ENCODE results near the gene DNER.

The DNER gene

DNA sequence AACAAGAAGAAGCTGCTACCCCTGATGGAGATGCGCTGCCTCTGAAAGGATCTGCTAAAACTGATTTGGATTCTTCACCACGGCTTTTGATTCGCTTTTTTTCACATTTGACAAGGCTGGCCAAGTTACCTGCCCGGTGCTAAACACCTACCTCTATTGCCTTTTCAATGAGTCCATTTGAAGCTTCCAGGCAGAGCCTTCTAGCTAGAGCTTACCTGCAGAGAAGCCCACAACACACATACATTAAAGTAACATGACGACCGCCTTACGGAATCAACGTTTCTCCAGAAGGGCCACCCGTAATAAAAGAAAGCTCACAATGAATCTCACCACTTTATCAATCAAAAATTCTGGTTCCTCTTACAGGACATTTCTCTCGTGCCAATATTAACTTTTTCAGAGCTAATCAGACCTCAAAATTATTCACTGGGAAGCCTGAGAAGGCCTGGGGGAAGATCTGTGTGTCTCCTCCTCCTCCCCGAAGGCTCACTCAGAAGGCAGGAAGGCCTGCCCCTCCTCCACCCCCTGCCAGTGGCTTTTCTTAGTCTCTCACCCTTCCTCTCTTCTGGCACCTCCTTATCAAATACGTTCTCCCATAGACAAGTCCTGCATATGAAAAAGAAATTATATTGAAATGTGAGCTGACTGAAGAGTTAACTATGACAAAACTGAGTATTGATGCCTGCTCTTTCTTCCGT is 171.0 kb downstream of the DNER start:
- TF ChIP-seq, protein P1, sequence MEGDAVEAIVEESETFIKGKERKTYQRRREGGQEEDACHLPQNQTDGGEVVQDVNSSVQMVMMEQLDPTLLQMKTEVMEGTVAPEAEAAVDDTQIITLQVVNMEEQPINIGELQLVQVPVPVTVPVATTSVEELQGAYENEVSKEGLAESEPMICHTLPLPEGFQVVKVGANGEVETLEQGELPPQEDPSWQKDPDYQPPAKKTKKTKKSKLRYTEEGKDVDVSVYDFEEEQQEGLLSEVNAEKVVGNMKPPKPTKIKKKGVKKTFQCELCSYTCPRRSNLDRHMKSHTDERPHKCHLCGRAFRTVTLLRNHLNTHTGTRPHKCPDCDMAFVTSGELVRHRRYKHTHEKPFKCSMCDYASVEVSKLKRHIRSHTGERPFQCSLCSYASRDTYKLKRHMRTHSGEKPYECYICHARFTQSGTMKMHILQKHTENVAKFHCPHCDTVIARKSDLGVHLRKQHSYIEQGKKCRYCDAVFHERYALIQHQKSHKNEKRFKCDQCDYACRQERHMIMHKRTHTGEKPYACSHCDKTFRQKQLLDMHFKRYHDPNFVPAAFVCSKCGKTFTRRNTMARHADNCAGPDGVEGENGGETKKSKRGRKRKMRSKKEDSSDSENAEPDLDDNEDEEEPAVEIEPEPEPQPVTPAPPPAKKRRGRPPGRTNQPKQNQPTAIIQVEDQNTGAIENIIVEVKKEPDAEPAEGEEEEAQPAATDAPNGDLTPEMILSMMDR (IDR thresholded peaks at IDR 0.05; ENCODE audit: borderline replicate concordance, insufficient read depth, low read depth, low read length), result no peak
- H3K4me3 ChIP-seq (ENCODE audit: low read depth, low read length), result no peak overlapping the region

DNA sequence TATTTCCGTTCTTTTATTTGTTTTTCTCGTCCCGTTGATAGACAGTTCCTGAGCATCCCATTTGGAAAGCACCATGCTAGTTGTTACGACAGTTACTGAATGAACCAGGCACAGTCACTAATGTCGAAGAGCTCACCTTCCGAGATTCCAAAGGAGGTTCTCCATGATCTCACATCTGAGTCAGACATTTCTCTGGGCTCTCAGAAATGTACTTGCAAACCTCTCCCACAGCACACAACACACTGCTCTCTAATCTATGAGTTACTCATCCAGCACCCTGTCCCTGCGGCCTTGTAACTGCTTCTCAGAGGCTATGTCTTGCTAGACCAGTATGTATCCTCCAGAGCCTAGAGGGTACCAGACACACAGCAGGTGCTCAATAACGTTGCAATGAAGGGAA is 174.7 kb downstream of the DNER start:
- TF ChIP-seq, protein P1 (IDR thresholded peaks at IDR 0.05; ENCODE audit: borderline replicate concordance, insufficient read depth, low read depth, low read length), result no peak
- H3K4me3 ChIP-seq (ENCODE audit: low read depth, low read length), result no peak overlapping the region

DNA sequence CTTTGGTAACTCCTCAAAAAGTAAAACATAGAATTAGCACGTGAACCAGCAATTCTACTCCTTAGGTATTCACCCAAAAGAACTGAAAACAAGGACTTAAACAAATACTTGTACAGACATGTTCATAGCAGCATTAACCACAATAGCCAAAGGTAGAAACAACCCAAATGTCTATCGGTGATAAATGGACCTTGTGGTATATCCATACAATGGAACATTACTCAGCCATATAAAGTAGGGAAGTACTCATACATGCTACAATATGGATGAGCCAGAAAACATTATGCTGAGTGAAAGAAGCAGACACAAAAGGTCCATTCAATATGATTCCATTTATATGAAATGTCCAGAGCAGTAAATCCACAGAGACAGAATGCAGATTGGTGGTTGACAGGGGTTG is 182.8 kb downstream of the DNER start:
- TF ChIP-seq, protein P1 (IDR thresholded peaks at IDR 0.05; ENCODE audit: borderline replicate concordance, insufficient read depth, low read depth, low read length), result no peak
- H3K4me3 ChIP-seq (ENCODE audit: low read depth, low read length), result no peak overlapping the region

DNA sequence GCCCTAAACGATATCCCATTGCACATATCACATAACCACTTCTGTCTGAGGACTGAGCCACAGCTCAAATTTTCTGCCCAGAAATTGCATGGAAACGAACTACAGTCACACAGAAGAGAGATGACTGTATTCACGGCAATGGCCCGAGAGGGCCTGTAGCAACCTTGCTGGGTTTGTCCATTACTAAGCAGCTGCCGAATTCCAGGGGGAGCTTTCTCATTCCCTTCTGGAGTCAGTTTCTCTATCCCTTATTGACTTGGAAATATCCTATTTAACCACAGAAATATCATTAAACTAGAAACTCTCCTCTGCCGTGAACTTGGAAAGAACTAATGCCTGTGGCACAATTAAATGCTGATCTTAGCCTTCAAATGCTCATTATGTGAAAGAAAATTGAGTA is 183.9 kb downstream of the DNER start:
- TF ChIP-seq, protein P1 (IDR thresholded peaks at IDR 0.05; ENCODE audit: borderline replicate concordance, insufficient read depth, low read depth, low read length), result no peak
- H3K4me3 ChIP-seq (ENCODE audit: low read depth, low read length), result no peak overlapping the region

DNA sequence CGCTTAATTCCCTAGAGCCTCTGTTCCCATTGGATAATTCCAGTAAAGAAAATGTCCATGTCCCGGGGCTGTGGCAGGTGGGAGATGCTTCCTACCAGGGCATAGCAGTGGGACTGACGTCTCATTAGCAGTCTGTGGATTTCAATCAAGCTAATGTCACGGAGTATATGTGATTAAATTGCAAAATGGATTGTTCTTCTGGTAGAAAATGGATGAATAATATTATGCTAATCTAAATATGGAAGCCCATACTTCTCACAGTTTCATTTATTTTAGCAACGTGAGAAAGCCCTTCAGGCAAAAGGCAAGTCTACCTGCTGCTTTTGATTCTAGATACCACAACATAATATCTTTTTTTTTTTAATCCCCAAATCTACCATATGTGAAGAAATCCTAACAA is 185.5 kb downstream of the DNER start:
- H3K4me3 ChIP-seq (ENCODE audit: low read depth, low read length), result no peak overlapping the region
- TF ChIP-seq, protein P1 (IDR thresholded peaks at IDR 0.05; ENCODE audit: borderline replicate concordance, insufficient read depth, low read depth, low read length), result no peak

DNA sequence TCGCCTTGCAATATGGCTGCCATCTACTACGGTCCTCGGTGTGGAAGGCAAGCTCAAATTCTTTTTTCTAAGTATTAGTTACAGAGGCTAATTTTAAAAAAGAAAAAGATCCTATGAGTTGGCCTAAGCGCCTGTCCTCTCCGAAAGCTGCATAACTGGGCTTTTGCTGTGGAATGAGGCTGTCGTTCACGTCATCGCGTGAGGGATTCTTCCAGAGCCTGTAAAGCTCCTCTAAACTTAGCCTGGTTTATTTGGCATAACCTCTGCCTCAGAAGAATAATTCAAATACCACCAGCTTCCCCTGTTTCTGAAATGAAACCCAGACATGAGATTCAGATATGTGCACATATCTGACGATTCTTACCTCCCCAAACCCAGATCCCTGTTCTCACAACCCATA is 187.4 kb downstream of the DNER start:
- TF ChIP-seq, protein P1 (IDR thresholded peaks at IDR 0.05; ENCODE audit: borderline replicate concordance, insufficient read depth, low read depth, low read length), result no peak
- no peak overlapping the region for H3K4me3 ChIP-seq (ENCODE audit: low read depth, low read length)

DNA sequence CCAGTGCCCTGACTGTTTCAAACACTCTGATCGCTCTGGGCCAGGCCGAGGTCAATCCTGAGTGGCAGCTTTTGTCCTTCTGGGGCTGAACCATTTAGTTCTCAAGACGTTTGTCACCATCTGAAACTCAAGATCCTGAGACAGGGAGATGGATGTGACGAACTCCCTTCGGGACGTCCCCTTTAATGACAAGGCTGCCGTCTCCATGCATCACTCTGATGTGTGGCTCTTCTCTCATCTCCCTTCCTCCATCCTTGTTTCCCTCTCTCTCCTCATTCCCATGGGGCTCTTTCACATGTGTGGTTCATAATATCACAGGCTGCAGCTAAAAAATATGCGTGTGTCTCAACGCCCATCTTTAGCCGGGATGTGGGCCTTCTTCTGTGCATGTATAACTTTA is 189.6 kb downstream of the DNER start:
- H3K4me3 ChIP-seq (ENCODE audit: low read depth, low read length), result no peak overlapping the region
- TF ChIP-seq, protein P1 (IDR thresholded peaks at IDR 0.05; ENCODE audit: borderline replicate concordance, insufficient read depth, low read depth, low read length), result no peak
